Heart left ventricle (tissue), 13 donors: ENCODE results near the gene PPP2R3A.

Experiments used
- CTCF ChIP-seq, 12 donors: fragments of 200-600 bp; sonication (generic) in 4 of 12; IDR thresholded peaks; one replicate each; pipeline versions ENCODE4 v1.5.0 to v1.8.0; 2018 to 2022; ENCODE audit warnings: antibody characterized with exemption in 12 of 12, mild to moderate bottlenecking in 5 of 12
- POLR2A ChIP-seq, 2 donors: fragments of 450-650 bp; IDR thresholded peaks; one replicate each; pipeline ENCODE4 v1.6.1; 2017; ENCODE audit warnings: antibody characterized with exemption in 2 of 2, mild to moderate bottlenecking in 2 of 2, moderate library complexity in 2 of 2
- donor health status: ischemic (EF 13 %, LVEDD 7.1; RV severe dilation, severe dysfunction).
- donor health status: DM: no; HTN: yes; CAD: no.
- donor health status: DM: no; HTN: no; CAD: no.
- donor health status: ischemic (EF 25% LVEDD 6.9; RV normal size, moderate dysfunction).
- donor health status: ischemic (EF 25% LVEDD 5.7; RV mildly dilated, moderate dysfunction).
- donor health status: ischemic (EF 35%, LVEDD 5.7; RV mildly dilated, moderate dysfunction).
- donor health status: nonischemic (EF 11% LVEDD 7.7; RV severe dilation, severe dysfunction).
- donor health status: DM: yes; HTN: yes; CAD: no.
- donor health status: PGD.
- donor health status: ischemic (EF 29% LVEDD 5.4; RV normal size, mild dysfunction).
- donor health status: nonischemic (EF 23%, LVEDD 6.1; RV moderate dilation, normal function).

DNA sequence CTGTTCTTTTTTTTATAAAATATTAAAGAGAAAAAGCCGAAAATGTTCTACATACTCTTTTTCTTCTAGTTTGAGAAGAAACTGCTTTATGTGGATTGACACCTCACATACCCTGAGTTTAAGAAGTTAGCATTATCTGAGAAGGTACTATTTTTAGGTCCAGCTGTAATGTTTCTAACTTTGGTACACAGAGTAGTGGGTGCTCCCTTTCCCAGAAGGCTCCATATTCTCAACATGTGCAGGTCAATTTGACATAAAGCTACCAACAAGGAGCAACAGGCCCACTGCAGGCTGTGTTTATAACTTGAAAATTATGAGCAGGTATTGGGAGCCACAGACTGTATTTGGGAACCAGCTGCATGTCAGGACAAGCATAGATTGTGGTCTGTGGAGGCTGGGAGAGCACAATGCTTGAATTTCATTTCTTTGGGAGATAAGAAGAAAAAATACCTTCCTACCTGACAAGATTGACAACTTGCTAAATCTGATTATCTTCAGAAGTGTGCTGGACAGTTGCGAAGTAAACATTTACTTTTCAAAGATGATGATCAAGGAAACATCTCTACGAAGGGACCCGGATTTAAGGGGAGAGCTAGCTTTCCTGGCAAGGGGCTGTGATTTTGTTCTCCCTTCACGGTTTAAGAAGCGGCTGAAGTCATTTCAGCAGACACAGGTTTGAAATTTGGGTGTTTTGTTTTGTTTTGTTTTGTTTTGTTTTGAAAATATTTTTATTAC lies 57.2 kb downstream of the PPP2R3A start:
- TF ChIP-seq CTCF (IDR thresholded peaks at IDR 0.05) (no peak), POLR2A (IDR thresholded peaks at IDR 0.05) (no peak)
